ENCODE measurements around the gene HAL.

The HAL gene

DNA sequence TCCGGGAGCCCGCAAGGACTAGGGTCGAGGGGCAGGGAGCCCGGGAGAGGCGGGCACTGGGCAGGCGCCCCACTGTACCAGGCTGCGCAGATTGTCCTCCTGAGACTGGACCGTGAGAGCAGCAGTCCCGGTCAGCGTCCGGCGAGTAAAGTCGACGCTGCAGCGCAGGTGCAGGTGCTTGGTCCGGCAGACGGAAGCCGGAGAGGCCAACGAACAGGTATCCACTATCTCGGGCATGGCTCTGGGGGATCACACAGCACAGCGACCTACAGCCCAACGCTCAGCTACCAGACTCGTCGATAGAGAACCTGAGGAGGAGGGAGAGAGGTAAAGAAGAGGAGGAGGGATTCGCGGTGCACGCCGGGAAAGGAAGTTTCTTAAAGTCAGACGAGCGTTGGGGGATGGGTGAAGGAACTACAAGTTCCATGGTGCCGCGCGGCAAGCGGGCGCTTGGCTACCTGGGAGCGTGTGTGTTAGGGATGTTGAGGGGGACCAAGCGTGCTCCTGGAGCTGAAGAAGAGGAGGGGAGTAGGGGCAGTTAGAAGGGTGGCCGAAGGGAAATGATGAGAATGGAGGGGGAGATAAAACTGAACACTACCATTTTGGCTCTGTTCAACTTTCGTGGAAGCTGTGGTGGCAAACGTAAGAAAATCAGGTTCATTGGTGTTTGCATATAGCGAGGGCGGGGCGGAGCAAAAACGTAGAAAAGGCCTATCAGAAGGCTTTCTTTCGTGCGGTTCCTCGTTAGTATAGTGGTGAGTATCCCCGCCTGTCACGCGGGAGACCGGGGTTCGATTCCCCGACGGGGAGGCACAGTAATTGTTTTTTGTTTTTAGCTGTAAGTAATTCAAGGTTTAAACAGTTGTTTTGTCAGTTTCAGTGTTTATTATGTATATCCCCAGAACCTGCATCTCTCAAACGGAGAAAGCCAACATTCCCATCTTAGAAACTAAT, 39.4 kb upstream of the HAL start, which contains the start of gene LTA4H:
Gene LTA4H, minus strand, starts transcription at position 305 of the 954 bp plus-strand sequence. Its CDS starts 68 bp downstream, at position 237.
- H3K36me3 ChIP-seq (ENCODE audit: control insufficient read depth in 1 of 2, insufficient read depth in 2 of 2, low read length in 2 of 2), result no peaks in the 10 kb centered on the region
- H3K27ac ChIP-seq (ENCODE audit: low read depth, low read length), result peak within 1 kb of the TSS; percentile 78
- H3K9me3 ChIP-seq (ENCODE audit: control insufficient read depth in 1 of 2, low read length in 2 of 2), result no peaks in the 10 kb centered on the region
- peak within 1 kb of the TSS; percentile 80 to 93 for H3K4me3 ChIP-seq (ENCODE audit: low read depth in 1 of 2, low read length in 2 of 2)
- peaks cover 0 to 17% of the 10 kb centered on the region in 2 donors for H3K4me1 ChIP-seq (ENCODE audit: control insufficient read depth in 1 of 2, insufficient read depth in 2 of 2, low read length in 2 of 2)
- H3K27me3 ChIP-seq (ENCODE audit: control insufficient read depth in 1 of 2, insufficient read depth in 2 of 2, low read length in 2 of 2), result no peaks in the 10 kb centered on the region
- peak within 1 kb of the TSS; percentile 85 to 93 for H3K9ac ChIP-seq (ENCODE audit: low read depth in 1 of 2, low read length in 2 of 2)

DNA sequence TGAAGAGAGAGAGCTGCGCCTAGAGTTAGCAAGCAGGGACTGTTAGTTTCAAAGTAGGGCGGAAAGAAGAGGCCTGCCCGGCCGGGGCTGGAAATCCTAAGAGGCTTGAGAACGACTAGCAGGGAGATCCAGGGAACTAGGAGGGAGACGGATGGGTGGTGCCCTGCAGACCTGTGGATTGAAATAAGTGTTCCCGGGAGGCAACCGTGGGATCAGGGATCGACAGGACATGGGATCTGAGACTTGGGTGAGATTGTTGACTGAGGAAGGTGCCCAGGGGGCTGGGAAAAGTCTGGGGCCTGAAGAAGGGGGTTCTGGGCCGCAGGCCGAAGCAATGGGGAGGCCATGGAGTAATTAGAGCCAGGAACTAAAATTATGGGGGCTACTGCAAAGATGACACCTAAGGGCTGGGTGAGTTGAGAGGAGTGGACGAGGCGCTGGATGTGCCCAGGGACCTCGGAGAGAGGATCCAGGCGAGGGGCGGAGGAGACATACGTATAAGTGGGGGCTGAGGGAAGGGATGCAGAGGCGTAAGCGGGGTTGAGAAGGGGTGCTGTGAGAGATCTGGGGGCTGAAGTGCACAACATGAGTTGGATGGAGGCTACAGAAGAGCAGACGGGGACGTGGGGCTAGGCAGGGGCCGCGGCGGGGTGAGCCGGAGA, 38.6 kb upstream of the HAL start:
- H3K27ac ChIP-seq (ENCODE audit: low read depth, low read length), result peak overlapping the region; percentile 78
- H3K4me3 ChIP-seq (ENCODE audit: low read depth in 1 of 2, low read length in 2 of 2), result peak overlapping the region; percentile 80 to 93
- H3K27me3 ChIP-seq (ENCODE audit: control insufficient read depth in 1 of 2, insufficient read depth in 2 of 2, low read length in 2 of 2), result no peaks in the 10 kb centered on the region
- H3K9me3 ChIP-seq (ENCODE audit: control insufficient read depth in 1 of 2, low read length in 2 of 2), result no peaks in the 10 kb centered on the region
- H3K36me3 ChIP-seq (ENCODE audit: control insufficient read depth in 1 of 2, insufficient read depth in 2 of 2, low read length in 2 of 2), result no peaks in the 10 kb centered on the region
- H3K4me1 ChIP-seq (ENCODE audit: control insufficient read depth in 1 of 2, insufficient read depth in 2 of 2, low read length in 2 of 2), result peaks cover 0 to 17% of the 10 kb centered on the region in 2 donors
- H3K9ac ChIP-seq (ENCODE audit: low read depth in 1 of 2, low read length in 2 of 2), result peak overlapping the region; percentile 85 to 93

GRCh38 chr12:96033549-96034389, 37.6 kb upstream of the HAL start:
- Histone ChIP-seq H3K4me3 (ENCODE audit: low read depth in 1 of 2, low read length in 2 of 2) (peak overlapping the region; percentile 80 to 93), H3K4me1 (ENCODE audit: control insufficient read depth in 1 of 2, insufficient read depth in 2 of 2, low read length in 2 of 2) (peaks cover 0 to 17% of the 10 kb centered on the region in 2 donors), H3K27me3 (ENCODE audit: control insufficient read depth in 1 of 2, insufficient read depth in 2 of 2, low read length in 2 of 2) (no peaks in the 10 kb centered on the region), H3K36me3 (ENCODE audit: control insufficient read depth in 1 of 2, insufficient read depth in 2 of 2, low read length in 2 of 2) (no peaks in the 10 kb centered on the region), H3K9ac (ENCODE audit: low read depth in 1 of 2, low read length in 2 of 2) (peak overlapping the region in 1 of 2 donors; percentile 93), H3K27ac (ENCODE audit: low read depth, low read length) (no peak overlapping the region), H3K9me3 (ENCODE audit: control insufficient read depth in 1 of 2, low read length in 2 of 2) (no peaks in the 10 kb centered on the region)

GRCh38 chr12:96029826-96030225, 33.7 kb upstream of the HAL start:
- Histone ChIP-seq H3K4me1 (ENCODE audit: control insufficient read depth in 1 of 2, insufficient read depth in 2 of 2, low read length in 2 of 2) (peaks cover 0 to 16% of the 10 kb centered on the region in 2 donors), H3K9me3 (ENCODE audit: control insufficient read depth in 1 of 2, low read length in 2 of 2) (no peaks in the 10 kb centered on the region), H3K9ac (ENCODE audit: low read depth in 1 of 2, low read length in 2 of 2) (no peak overlapping the region), H3K27ac (ENCODE audit: low read depth, low read length) (no peak overlapping the region), H3K4me3 (ENCODE audit: low read depth in 1 of 2, low read length in 2 of 2) (no peak overlapping the region), H3K27me3 (ENCODE audit: control insufficient read depth in 1 of 2, insufficient read depth in 2 of 2, low read length in 2 of 2) (no peaks in the 10 kb centered on the region), H3K36me3 (ENCODE audit: control insufficient read depth in 1 of 2, insufficient read depth in 2 of 2, low read length in 2 of 2) (peaks cover 0 to 36% of the 10 kb centered on the region in 2 donors)

DNA sequence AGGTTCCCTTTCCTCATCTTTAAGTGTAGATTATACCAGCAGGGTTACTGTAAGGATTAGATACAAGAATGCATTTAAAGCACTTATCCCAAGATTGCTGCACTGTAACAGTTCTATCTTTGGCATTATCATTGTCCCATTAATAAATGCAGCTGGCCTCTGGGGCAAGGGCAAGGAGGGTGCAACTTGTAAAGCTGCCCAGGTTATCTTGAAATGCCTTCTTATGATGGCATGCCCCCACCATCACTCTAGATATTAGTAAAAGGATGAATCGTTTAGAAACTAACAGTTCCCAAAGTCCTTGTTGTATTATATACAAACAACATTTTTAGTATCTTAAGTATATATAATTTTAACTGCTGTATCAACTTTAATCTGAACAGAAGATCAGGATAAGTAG, 32.4 kb upstream of the HAL start:
- Histone ChIP-seq H3K4me1 (ENCODE audit: control insufficient read depth in 1 of 2, insufficient read depth in 2 of 2, low read length in 2 of 2) (peaks cover 0 to 5% of the 10 kb centered on the region in 2 donors), H3K27ac (ENCODE audit: low read depth, low read length) (no peak overlapping the region), H3K4me3 (ENCODE audit: low read depth in 1 of 2, low read length in 2 of 2) (no peak overlapping the region), H3K27me3 (ENCODE audit: control insufficient read depth in 1 of 2, insufficient read depth in 2 of 2, low read length in 2 of 2) (no peaks in the 10 kb centered on the region), H3K9me3 (ENCODE audit: control insufficient read depth in 1 of 2, low read length in 2 of 2) (no peaks in the 10 kb centered on the region), H3K36me3 (ENCODE audit: control insufficient read depth in 1 of 2, insufficient read depth in 2 of 2, low read length in 2 of 2) (peaks cover 0 to 41% of the 10 kb centered on the region in 2 donors), H3K9ac (ENCODE audit: low read depth in 1 of 2, low read length in 2 of 2) (no peak overlapping the region)

DNA sequence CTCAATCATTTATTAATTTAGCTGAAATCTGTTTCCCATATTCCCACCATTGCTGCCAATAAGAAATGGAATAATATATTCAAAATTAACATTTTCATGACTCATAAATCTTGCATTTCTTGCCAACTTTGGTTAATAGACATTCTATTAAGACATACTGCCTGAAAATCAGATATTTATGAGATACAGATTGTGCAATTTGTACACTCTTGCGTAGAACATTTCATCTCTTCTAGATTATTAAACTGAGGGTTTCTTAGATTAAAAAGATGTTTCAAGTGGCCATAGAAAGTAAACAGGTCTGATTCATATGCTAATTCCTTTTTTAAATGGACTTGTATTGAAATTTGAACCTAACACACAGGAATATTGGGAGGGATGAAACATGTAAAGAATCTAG, 30.2 kb upstream of the HAL start:
- no peaks in the 10 kb centered on the region for H3K4me1 ChIP-seq (ENCODE audit: control insufficient read depth in 1 of 2, insufficient read depth in 2 of 2, low read length in 2 of 2)
- no peak overlapping the region for H3K4me3 ChIP-seq (ENCODE audit: low read depth in 1 of 2, low read length in 2 of 2)
- H3K27me3 ChIP-seq (ENCODE audit: control insufficient read depth in 1 of 2, insufficient read depth in 2 of 2, low read length in 2 of 2), result no peaks in the 10 kb centered on the region
- H3K9ac ChIP-seq (ENCODE audit: low read depth in 1 of 2, low read length in 2 of 2), result no peak overlapping the region
- H3K9me3 ChIP-seq (ENCODE audit: control insufficient read depth in 1 of 2, low read length in 2 of 2), result no peaks in the 10 kb centered on the region
- no peak overlapping the region for H3K27ac ChIP-seq (ENCODE audit: low read depth, low read length)
- peaks cover 5 to 61% of the 10 kb centered on the region in 2 donors for H3K36me3 ChIP-seq (ENCODE audit: control insufficient read depth in 1 of 2, insufficient read depth in 2 of 2, low read length in 2 of 2)

DNA sequence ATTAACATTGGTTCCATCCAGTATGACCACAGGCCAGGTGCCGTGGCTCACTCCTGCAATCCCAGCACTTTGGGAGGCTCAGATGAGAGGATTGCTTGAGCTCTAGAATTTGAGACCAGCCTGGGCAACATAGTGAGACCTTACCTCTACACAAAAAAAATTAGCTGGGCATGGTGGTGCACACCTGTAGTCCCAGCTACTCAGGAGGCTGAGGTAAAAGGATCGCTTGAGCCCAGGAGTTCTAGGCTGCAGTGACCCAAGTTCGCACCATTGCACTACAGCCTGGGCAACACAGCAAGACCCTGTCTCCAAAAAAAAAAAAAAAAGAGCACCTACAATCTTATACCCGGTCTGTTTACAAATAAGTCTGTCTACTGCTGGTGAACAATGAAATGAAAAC, 29.4 kb upstream of the HAL start:
- H3K4me1 ChIP-seq (ENCODE audit: control insufficient read depth in 1 of 2, insufficient read depth in 2 of 2, low read length in 2 of 2), result no peaks in the 10 kb centered on the region
- peaks cover 5 to 68% of the 10 kb centered on the region in 2 donors for H3K36me3 ChIP-seq (ENCODE audit: control insufficient read depth in 1 of 2, insufficient read depth in 2 of 2, low read length in 2 of 2)

DNA sequence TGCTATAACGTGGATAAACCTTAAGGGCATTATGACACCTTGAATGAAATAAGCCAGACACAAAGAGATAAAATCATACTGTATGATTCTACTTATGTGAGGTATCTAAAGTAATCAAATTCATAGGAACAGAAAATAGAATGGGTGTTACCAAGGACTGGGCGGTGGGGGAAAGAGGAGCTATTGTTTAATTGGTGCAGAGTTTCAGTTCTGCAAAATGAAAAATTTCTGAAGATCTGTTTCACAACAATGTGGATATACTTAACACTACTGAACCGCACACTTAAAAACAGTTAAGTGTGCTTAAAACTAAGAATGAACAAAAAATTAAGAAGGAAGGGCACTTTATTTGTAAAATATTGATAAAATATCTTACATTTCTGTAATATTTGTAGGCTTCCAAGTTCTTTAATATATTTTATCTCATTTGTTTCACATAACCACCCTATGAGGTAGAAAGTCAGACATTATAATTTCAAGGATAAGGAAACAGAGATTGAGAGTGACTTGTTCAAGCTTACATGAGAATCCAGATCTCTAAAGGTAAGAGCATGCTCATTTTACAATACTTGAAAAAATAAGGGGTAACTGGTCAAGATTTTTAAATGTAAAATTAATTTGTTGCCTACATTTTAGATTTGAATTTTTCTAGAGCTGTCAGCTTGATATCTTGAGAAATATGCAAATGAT, 24.3 kb upstream of the HAL start:
- H3K4me1 ChIP-seq (ENCODE audit: control insufficient read depth in 1 of 2, insufficient read depth in 2 of 2, low read length in 2 of 2), result no peaks in the 10 kb centered on the region
- H3K27ac ChIP-seq (ENCODE audit: low read depth, low read length), result no peak overlapping the region
- no peak overlapping the region for H3K9ac ChIP-seq (ENCODE audit: low read depth in 1 of 2, low read length in 2 of 2)
- no peaks in the 10 kb centered on the region for H3K9me3 ChIP-seq (ENCODE audit: control insufficient read depth in 1 of 2, low read length in 2 of 2)
- H3K4me3 ChIP-seq (ENCODE audit: low read depth in 1 of 2, low read length in 2 of 2), result no peak overlapping the region
- no peaks in the 10 kb centered on the region for H3K27me3 ChIP-seq (ENCODE audit: control insufficient read depth in 1 of 2, insufficient read depth in 2 of 2, low read length in 2 of 2)
- peaks cover 8 to 68% of the 10 kb centered on the region in 2 donors for H3K36me3 ChIP-seq (ENCODE audit: control insufficient read depth in 1 of 2, insufficient read depth in 2 of 2, low read length in 2 of 2)

More for the DNA sequence above, 29.4 kb upstream of the HAL start:
- Histone ChIP-seq H3K9me3 (ENCODE audit: control insufficient read depth in 1 of 2, low read length in 2 of 2) (no peaks in the 10 kb centered on the region), H3K27ac (ENCODE audit: low read depth, low read length) (no peak overlapping the region), H3K27me3 (ENCODE audit: control insufficient read depth in 1 of 2, insufficient read depth in 2 of 2, low read length in 2 of 2) (no peaks in the 10 kb centered on the region), H3K4me3 (ENCODE audit: low read depth in 1 of 2, low read length in 2 of 2) (no peak overlapping the region), H3K9ac (ENCODE audit: low read depth in 1 of 2, low read length in 2 of 2) (no peak overlapping the region)

DNA sequence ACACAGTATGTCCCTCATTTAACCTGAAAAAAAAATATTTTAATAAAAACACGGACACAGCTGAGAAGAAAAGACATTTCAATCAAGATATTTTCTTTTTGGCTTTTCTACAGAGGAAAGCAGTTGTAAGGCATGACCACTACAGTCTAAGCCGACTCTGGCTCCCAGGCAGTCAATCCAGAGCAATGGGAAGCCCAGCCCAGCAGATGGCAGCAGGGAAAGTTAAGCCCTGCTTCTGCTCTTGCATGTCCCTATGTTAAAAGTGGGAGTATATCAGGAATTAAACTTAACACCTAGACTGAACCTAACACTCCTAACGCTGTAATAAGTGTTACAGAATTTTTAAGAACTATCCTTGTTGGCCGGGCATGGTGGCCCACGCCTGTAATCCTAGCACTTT, 19.5 kb upstream of the HAL start:
- Histone ChIP-seq H3K27ac (ENCODE audit: low read depth, low read length) (no peak overlapping the region), H3K4me1 (ENCODE audit: control insufficient read depth in 1 of 2, insufficient read depth in 2 of 2, low read length in 2 of 2) (no peaks in the 10 kb centered on the region), H3K9me3 (ENCODE audit: control insufficient read depth in 1 of 2, low read length in 2 of 2) (no peaks in the 10 kb centered on the region), H3K36me3 (ENCODE audit: control insufficient read depth in 1 of 2, insufficient read depth in 2 of 2, low read length in 2 of 2) (peaks cover 25 to 68% of the 10 kb centered on the region in 2 donors), H3K4me3 (ENCODE audit: low read depth in 1 of 2, low read length in 2 of 2) (no peak overlapping the region), H3K9ac (ENCODE audit: low read depth in 1 of 2, low read length in 2 of 2) (no peak overlapping the region), H3K27me3 (ENCODE audit: control insufficient read depth in 1 of 2, insufficient read depth in 2 of 2, low read length in 2 of 2) (no peaks in the 10 kb centered on the region)

All from duodenal mucosa (tissue), 2 donors.